HEK293 (cell line): ENCODE data around the gene UBE2V1.

ENCODE experiments used
- CTCF ChIA-PET: fragments of 350-600 bp; formaldehyde crosslinking; extraction: SDS; loops from one replicate; lab custom pipeline; 2021; ENCODE audit warnings: antibody characterized with exemption; lab: Yijun Ruan, JAX
- POLR2A ChIA-PET: fragments of 300-600 bp; formaldehyde crosslinking; extraction: SDS; loops from one replicate; lab custom pipeline; 2020; ENCODE audit warnings: antibody characterized with exemption, inconsistent platforms; lab: Yijun Ruan, JAX
- H3K27ac ChIP-seq: fragments of 200-500 bp; sonication (Bioruptor generic); 2 replicates; pipeline ENCODE4 v1.5.1; 2014; ENCODE audit warnings: low read depth, low read length, control low read depth, inconsistent platforms; ENCODE audit errors: extremely low read depth
- H3K36me3 ChIP-seq, 2 experiments: fragments of 200-500 bp in 1 of 2; sonication (Bioruptor generic) in 1 of 2; 1 replicate in 1 of 2; 2 replicates in 1 of 2; pipeline ENCODE4 v1.5.1; 2014 to 2017; ENCODE audit warnings: inconsistent platforms in 2 of 2, low read length in 2 of 2; ENCODE audit not compliant: control insufficient read depth in 2 of 2, insufficient read depth in 1 of 2
- H3K4me1 ChIP-seq: fragments of 200-500 bp; sonication (Bioruptor generic); 2 replicates; pipeline ENCODE4 v1.5.1; 2014; ENCODE audit warnings: mild to moderate bottlenecking, low read length, inconsistent platforms; ENCODE audit not compliant: control insufficient read depth, insufficient read depth
- H3K4me3 ChIP-seq: 2 replicates; pipeline ENCODE4 v1.5.1; 2011; ENCODE audit warnings: low read depth, mild to moderate bottlenecking, control low read depth, low read length, moderate library complexity
- H3K9me3 ChIP-seq: fragments of 200-500 bp; sonication (Bioruptor generic); 2 replicates; pipeline ENCODE4 v1.5.1; 2014; ENCODE audit warnings: low read depth, low read length, inconsistent platforms; ENCODE audit not compliant: control insufficient read depth, insufficient read depth
- AEBP2 ChIP-seq: fragments of 450-650 bp; formaldehyde crosslinking; IDR thresholded peaks from 2 replicates; pipeline ENCODE4 v1.5.1; 2016; ENCODE audit warnings: missing biosample characterization, missing genetic modification characterization, borderline replicate concordance
- FEZF1 ChIP-seq: fragments of 450-650 bp; formaldehyde crosslinking; IDR thresholded peaks from 2 replicates; pipeline ENCODE4 v1.5.1; 2016; ENCODE audit warnings: missing biosample characterization, missing genetic modification characterization
- HOXC10 ChIP-seq: sonication (generic); formaldehyde crosslinking; IDR thresholded peaks from 2 replicates; pipeline ENCODE4 v1.8.1; 2023; ENCODE audit warnings: mild to moderate bottlenecking, missing genetic modification reagents
- IKZF3 ChIP-seq: fragments of 450-650 bp; IDR thresholded peaks from 2 replicates; pipeline ENCODE4 v1.5.0; 2018; ENCODE audit warnings: missing biosample characterization, mild to moderate bottlenecking, missing genetic modification characterization, moderate library complexity
- KLF17 ChIP-seq: fragments of 450-650 bp; formaldehyde crosslinking; IDR thresholded peaks from 2 replicates; pipeline ENCODE4 v1.5.1; 2016; ENCODE audit warnings: missing biosample characterization, missing genetic modification characterization
- PATZ1 ChIP-seq: fragments of 450-650 bp; formaldehyde crosslinking; IDR thresholded peaks from 2 replicates; pipeline ENCODE4 v1.5.1; 2016; ENCODE audit warnings: missing biosample characterization, missing genetic modification characterization
- PRDM1 ChIP-seq: fragments of 450-650 bp; formaldehyde crosslinking; IDR thresholded peaks from 2 replicates; pipeline ENCODE4; 2016; ENCODE audit warnings: missing biosample characterization, missing genetic modification characterization
- REST ChIP-seq: fragments of 450-650 bp; formaldehyde crosslinking; IDR thresholded peaks from 2 replicates; pipeline ENCODE4 v1.5.1; 2016; ENCODE audit warnings: missing biosample characterization, missing genetic modification characterization
- SCRT2 ChIP-seq: fragments of 450-650 bp; formaldehyde crosslinking; IDR thresholded peaks from 2 replicates; pipeline ENCODE4 v1.5.1; 2016; ENCODE audit warnings: missing biosample characterization, missing genetic modification characterization
- SP2 ChIP-seq: fragments of 450-650 bp; formaldehyde crosslinking; IDR thresholded peaks from 2 replicates; pipeline ENCODE4 v1.5.1; 2016; ENCODE audit warnings: missing biosample characterization, missing genetic modification characterization
- SP3 ChIP-seq: fragments of 450-650 bp; formaldehyde crosslinking; IDR thresholded peaks from 2 replicates; pipeline ENCODE4 v1.5.1; 2016; ENCODE audit warnings: missing biosample characterization, missing genetic modification characterization
- ZBTB49 ChIP-seq: fragments of 450-650 bp; formaldehyde crosslinking; IDR thresholded peaks from 2 replicates; pipeline ENCODE4 v1.5.1; 2016; ENCODE audit warnings: missing biosample characterization, missing genetic modification characterization, low read depth
- ZNF114 ChIP-seq: fragments of 450-650 bp; formaldehyde crosslinking; IDR thresholded peaks from 2 replicates; pipeline ENCODE4 v1.5.0; 2017; ENCODE audit warnings: missing biosample characterization, missing genetic modification characterization
- ZNF146 ChIP-seq: fragments of 450-650 bp; formaldehyde crosslinking; IDR thresholded peaks from 2 replicates; pipeline ENCODE4 v1.5.1; 2016; ENCODE audit warnings: missing biosample characterization, missing genetic modification characterization
- ZNF157 ChIP-seq: fragments of 450-650 bp; formaldehyde crosslinking; IDR thresholded peaks from 2 replicates; pipeline ENCODE4 v1.5.1; 2016; ENCODE audit warnings: missing biosample characterization, missing genetic modification characterization
- ZNF174 ChIP-seq: fragments of 450-650 bp; formaldehyde crosslinking; IDR thresholded peaks from 2 replicates; pipeline ENCODE4 v1.5.0; 2017; ENCODE audit warnings: missing biosample characterization, mild to moderate bottlenecking, missing genetic modification characterization
- ZNF19 ChIP-seq: fragments of 450-650 bp; formaldehyde crosslinking; IDR thresholded peaks from 2 replicates; pipeline ENCODE4; 2016; ENCODE audit warnings: missing biosample characterization, missing genetic modification characterization, low read depth
- ZNF335 ChIP-seq: fragments of 450-650 bp; formaldehyde crosslinking; conservative IDR thresholded peaks from 2 replicates; pipeline ENCODE4 v1.5.1; 2016; ENCODE audit warnings: missing biosample characterization, missing genetic modification characterization
- ZNF362 ChIP-seq: fragments of 450-650 bp; formaldehyde crosslinking; IDR thresholded peaks from 2 replicates; pipeline ENCODE4 v1.5.1; 2016; ENCODE audit warnings: missing biosample characterization, missing genetic modification characterization
- ZNF37A ChIP-seq: fragments of 450-650 bp; IDR thresholded peaks from 2 replicates; pipeline ENCODE4 v1.5.1; 2018; ENCODE audit warnings: missing biosample characterization, missing genetic modification characterization
- ZNF510 ChIP-seq: fragments of 450-650 bp; formaldehyde crosslinking; IDR thresholded peaks from 2 replicates; pipeline ENCODE4 v1.5.1; 2018; ENCODE audit warnings: mild to moderate bottlenecking, missing genetic modification characterization, missing biosample characterization; ENCODE audit not compliant: insufficient replicate concordance
- ZNF585B ChIP-seq: fragments of 450-650 bp; formaldehyde crosslinking; IDR thresholded peaks from 2 replicates; pipeline ENCODE4 v1.5.1; 2016; ENCODE audit warnings: missing biosample characterization, missing genetic modification characterization
- ZNF621 ChIP-seq: fragments of 450-650 bp; formaldehyde crosslinking; IDR thresholded peaks from 2 replicates; pipeline ENCODE4 v1.5.1; 2017; ENCODE audit warnings: missing biosample characterization, missing genetic modification characterization
- ZNF654 ChIP-seq: fragments of 450-650 bp; formaldehyde crosslinking; IDR thresholded peaks from 2 replicates; pipeline ENCODE4 v1.5.1; 2016; ENCODE audit warnings: low read depth, missing biosample characterization, missing genetic modification characterization
- ZSCAN30 ChIP-seq: fragments of 450-650 bp; IDR thresholded peaks from 2 replicates; pipeline ENCODE4 v1.5.1; 2018; ENCODE audit warnings: missing biosample characterization, mild to moderate bottlenecking, missing genetic modification characterization, moderate library complexity

Gene UBE2V1

GRCh38 chr20:50146214-50146613, 33.3 kb upstream of the UBE2V1 start (continued):
- no peak for TF ChIP-seq ZBTB49 (tag by site-specific recombination)
- no peak for TF ChIP-seq ZNF335 (tag by site-specific recombination)
- TF ChIP-seq REST (tag by site-specific recombination) = no peak
- no peak for TF ChIP-seq KLF17 (tag by site-specific recombination)
- no peak for TF ChIP-seq FEZF1 (tag by site-specific recombination)
- TF ChIP-seq ZNF585B (tag by site-specific recombination) = no peak
- no peak for TF ChIP-seq ZNF146
- TF ChIP-seq ZNF621 (tag by site-specific recombination) = no peak
- no peak for TF ChIP-seq SP2 (tag by site-specific recombination)
- TF ChIP-seq IKZF3 = no peak
- no peak for TF ChIP-seq HOXC10 (CRISPR knock-in tag)
- TF ChIP-seq SP3 (tag by site-specific recombination) = no peak
- TF ChIP-seq, all 188 proteins: peak for 0

GRCh38 chr20:50145566-50145965, 32.6 kb upstream of the UBE2V1 start:
- POLR2A ChIA-PET = interaction anchor here (1.8 kb wide), 1 partner anchor 8 kb away, joined by 9 read pairs; the partner anchor contains the start of gene PEDS1
- CTCF ChIA-PET = no interaction called here

More at GRCh38 chr20:50145566-50145965, 32.6 kb upstream of the UBE2V1 start:
- Histone ChIP-seq H3K36me3 (peaks cover 3 to 80% of the 10 kb centered on the region in 2 experiments; a peak in 2 of 3 replicates), H3K4me3 (no peak overlapping the region), H3K4me1 (no peaks in the 10 kb centered on the region), H3K27ac (no peak overlapping the region), H3K9me3 (no peaks in the 10 kb centered on the region)
- TF ChIP-seq PRDM1 (no peak), ZNF157 (tag by site-specific recombination) (no peak), ZNF362 (tag by site-specific recombination) (no peak), ZNF37A (tag by site-specific recombination) (no peak), AEBP2 (tag by site-specific recombination) (no peak), ZNF114 (tag by site-specific recombination) (no peak), ZNF510 (no peak), ZNF19 (no peak), SCRT2 (no peak), ZNF654 (tag by site-specific recombination) (no peak), PATZ1 (tag by site-specific recombination) (no peak), IKZF3 (no peak), ZNF174 (tag by site-specific recombination) (no peak), ZSCAN30 (tag by site-specific recombination) (no peak)
